ENCODE results near the gene NANOS1. TPM values are rescaled to one million over a fixed set of nuclear protein-coding genes. Genes with fewer than 3 reads are reported as not detected.

The NANOS1 gene
- total and polyA plus RNA-seq, 9 of the 15 experiments (the other 6 are each of a cell fraction or from before 2014, with no cell fraction given), result 0.14 to 1.6 (median 0.83) TPM; not detected in 1

- Histone ChIP-seq H3K4me1 (replicated peaks in 1 of 2; ENCODE audit: control insufficient read depth in 2 of 2, insufficient read depth in 2 of 2, low read length in 2 of 2) (no peaks in the 10 kb centered on the region), H3K4me2 (ENCODE audit: insufficient read depth, low read length) (no peak overlapping the region), H2AFZ (ENCODE audit: low read depth, low read length) (no peak overlapping the region), H3K27me3 (ENCODE audit: control insufficient read depth in 2 of 2, insufficient read depth in 2 of 2, low read length in 2 of 2) (no peaks in the 10 kb centered on the region), H4K20me1 (replicated peaks; ENCODE audit: control insufficient read depth, insufficient read depth, low read length) (no peaks in the 10 kb centered on the region), H3K27ac (ENCODE audit: extremely low read depth, low read depth, low read length) (no peak overlapping the region), H3K79me2 (ENCODE audit: control insufficient read depth, insufficient read depth, low read length) (peaks cover 51% of the 10 kb centered on the region), H3K9ac (ENCODE audit: insufficient read depth in 1 of 2, low read depth in 2 of 2, low read length in 2 of 2) (no peak overlapping the region), H3K36me3 (ENCODE audit: control insufficient read depth, insufficient read depth, low read length) (peaks cover 96% of the 10 kb centered on the region), H3K9me1 (ENCODE audit: control insufficient read depth, insufficient read depth, low read length) (no peaks in the 10 kb centered on the region), H3K9me3 (replicated peaks; ENCODE audit: control insufficient read depth, insufficient read depth, low read depth, low read length) (no peaks in the 10 kb centered on the region), H3K4me3 (no peak overlapping the region)
- CTCF ChIA-PET (ENCODE audit: low intra/inter-chr PET ratio), result no interaction called here
- WGBS (ENCODE audit: insufficient coverage, low coverage, missing lambda C conversion rate), result 100% methylated on average over 1 of the region's 1 CpG
- no TSS peak for BruUV-seq (replicated peaks)
- ATAC-seq (no peak), DNase-seq (ENCODE audit: extremely low read depth in 1 of 4, low spot score in 3 of 4) (no peak), FAIRE-seq (no peak)
- intact Hi-C loops (cut with micrococcal nuclease) (no loop called here), in situ Hi-C loops (cut with MboI) (no loop called here)
- POLR2A ChIA-PET, result no interaction called here
- TF ChIP-seq PBX2 (CRISPR knock-in tag; IDR thresholded peaks at IDR 0.05; ENCODE audit: low read depth) (no peak), PBX2 (tag; conservative IDR thresholded peaks at IDR 0.05; ENCODE audit: low read depth) (no peak), CREB3L1 (IDR thresholded peaks at IDR 0.05; ENCODE audit: borderline replicate concordance, low read depth) (no peak), ZNF140 (CRISPR knock-in tag; IDR thresholded peaks at IDR 0.05) (no peak), ZNF354B (CRISPR knock-in tag; IDR thresholded peaks at IDR 0.05) (no peak), CEBPZ (IDR thresholded peaks at IDR 0.05; ENCODE audit: borderline replicate concordance, low read depth, low read length) (no peak), BMI1 (IDR thresholded peaks at IDR 0.05; ENCODE audit: low read length) (no peak), FIP1L1 (IDR thresholded peaks at IDR 0.05; ENCODE audit: low read depth, low read length, poor library complexity, severe bottlenecking) (no peak), FOXJ2 (tag; IDR thresholded peaks at IDR 0.05) (no peak), NRF1 (conservative IDR thresholded peaks at IDR 0.05 in 1 of 2, IDR thresholded peaks at IDR 0.05 in 1 of 2) (no peak), ARNT (IDR thresholded peaks at IDR 0.05) (no peak), ZNF696 (CRISPR knock-in tag; conservative IDR thresholded peaks at IDR 0.05) (no peak), ETS1 (conservative IDR thresholded peaks at IDR 0.05; ENCODE audit: control insufficient read depth, low read depth, low read length) (no peak), TRIM24 (IDR thresholded peaks at IDR 0.05) (no peak)
Observed at GRCh38 chr10:119055472-119055871, 26.0 kb downstream of the NANOS1 start.
